ENCODE results near the gene CATSPERE. TPM values are rescaled to one million over a fixed set of nuclear protein-coding genes. Genes with fewer than 3 reads are reported as not detected.

The CATSPERE gene
- total RNA-seq, 1 donor from 2014 or later = 0.86 TPM

DNA sequence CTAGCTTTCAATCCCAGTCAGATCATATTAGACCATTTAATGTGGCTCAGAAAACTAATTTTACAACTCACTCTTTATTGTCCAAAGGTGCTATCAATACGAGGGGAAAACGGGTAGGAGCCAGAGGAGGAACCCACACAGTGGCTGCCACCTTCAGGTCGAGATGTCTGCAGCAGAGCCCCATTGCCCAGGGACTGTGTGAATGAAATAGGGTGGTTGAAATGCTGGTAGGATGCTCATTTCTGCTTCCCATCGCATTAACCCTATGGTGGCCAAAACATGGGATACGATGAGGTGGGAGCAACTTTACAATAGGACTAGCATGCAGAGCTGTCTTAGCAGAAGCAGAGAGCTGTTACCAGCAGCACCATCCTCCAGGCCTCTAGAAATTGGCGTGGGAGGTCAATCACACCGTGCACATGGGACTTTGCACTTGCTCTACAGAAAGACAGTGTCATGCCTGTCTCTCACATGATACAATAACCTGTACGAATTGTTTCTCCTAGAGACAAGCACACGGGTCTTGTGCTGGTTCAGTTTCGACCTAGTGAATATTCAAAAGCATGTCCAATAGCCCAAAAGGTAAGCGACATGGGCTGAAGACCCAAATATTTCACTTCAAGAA, 122.4 kb downstream of the CATSPERE start:
- H3K4me3 ChIP-seq = no peak overlapping the region
- H3K27ac ChIP-seq = no peak overlapping the region
- Mint-ChIP-seq H3K27ac (no peak overlapping the region), H3K36me3 (no peaks in the 10 kb centered on the region), H3K9me3 (peaks cover 2% of the 10 kb centered on the region), H3K27me3 (ENCODE audit: insufficient read depth, low read depth) (peaks cover 2% of the 10 kb centered on the region), H3K4me1 (peaks cover 5% of the 10 kb centered on the region), H3K4me3 (no peak overlapping the region)
- H3K36me3 ChIP-seq = no peaks in the 10 kb centered on the region
- no peaks in the 10 kb centered on the region for H4K20me1 ChIP-seq (ENCODE audit: low read depth)
- DNase-seq (ENCODE audit: low spot score) = no peak
- H3K9me3 ChIP-seq (ENCODE audit: low read depth) = no peaks in the 10 kb centered on the region
- TF ChIP-seq EZH2 (IDR thresholded peaks at IDR 0.05) (no peak), CTCF (IDR thresholded peaks at IDR 0.05) (no peak)
- H2AFZ ChIP-seq (replicated peaks) = no peak overlapping the region
- H3K9ac ChIP-seq = no peak overlapping the region
- no peaks in the 10 kb centered on the region for H3K79me2 ChIP-seq (ENCODE audit: low read depth)
- no peaks in the 10 kb centered on the region for H3K27me3 ChIP-seq
- no peaks in the 10 kb centered on the region for H3F3A ChIP-seq (ENCODE audit: low read depth)
- no peaks in the 10 kb centered on the region for H3K4me1 ChIP-seq
- H3K4me2 ChIP-seq = no peak overlapping the region

- H3K27ac Mint-ChIP-seq = no peak overlapping the region
- Histone ChIP-seq H3K36me3 (no peaks in the 10 kb centered on the region), H3F3A (ENCODE audit: low read depth) (no peaks in the 10 kb centered on the region), H3K27ac (no peak overlapping the region), H3K9me3 (ENCODE audit: low read depth) (peaks cover 6% of the 10 kb centered on the region), H3K4me1 (no peaks in the 10 kb centered on the region), H2AFZ (replicated peaks) (no peak overlapping the region), H3K79me2 (ENCODE audit: low read depth) (no peaks in the 10 kb centered on the region), H3K9ac (no peak overlapping the region), H3K27me3 (no peaks in the 10 kb centered on the region), H4K20me1 (ENCODE audit: low read depth) (no peaks in the 10 kb centered on the region), H3K4me3 (no peak overlapping the region), H3K4me2 (no peak overlapping the region)
- no peaks in the 10 kb centered on the region for H3K9me3 Mint-ChIP-seq
- H3K4me3 Mint-ChIP-seq = no peak overlapping the region
- peaks cover 4% of the 10 kb centered on the region for H3K27me3 Mint-ChIP-seq (ENCODE audit: insufficient read depth, low read depth)
- TF ChIP-seq CTCF (IDR thresholded peaks at IDR 0.05) = no peak
- no peak for TF ChIP-seq EZH2 (IDR thresholded peaks at IDR 0.05)
- TF ChIP-seq EZH2phosphoT487 (IDR thresholded peaks at IDR 0.05) = no peak
- H3K36me3 Mint-ChIP-seq = no peaks in the 10 kb centered on the region
- DNase-seq (ENCODE audit: low spot score) = no peak
- peaks cover 5% of the 10 kb centered on the region for H3K4me1 Mint-ChIP-seq
These were observed 124.8 kb downstream of the CATSPERE start for GRCh38 chr1:244585867-244586266.

- no peak overlapping the region for H3K27ac ChIP-seq
- no peak overlapping the region for H3K4me2 ChIP-seq
- no peaks in the 10 kb centered on the region for H3K36me3 Mint-ChIP-seq
- H3F3A ChIP-seq (ENCODE audit: low read depth) = no peaks in the 10 kb centered on the region
- no peak for DNase-seq (ENCODE audit: low spot score)
- no peaks in the 10 kb centered on the region for H3K4me1 ChIP-seq
- no peak overlapping the region for H3K9ac ChIP-seq
- peaks cover 2% of the 10 kb centered on the region for H3K27me3 Mint-ChIP-seq (ENCODE audit: insufficient read depth, low read depth)
- H3K27me3 ChIP-seq = no peaks in the 10 kb centered on the region
- peaks cover 5% of the 10 kb centered on the region for H3K4me1 Mint-ChIP-seq
- H3K9me3 ChIP-seq (ENCODE audit: low read depth) = peaks cover 12% of the 10 kb centered on the region
- H3K79me2 ChIP-seq (ENCODE audit: low read depth) = no peaks in the 10 kb centered on the region
- H2AFZ ChIP-seq (replicated peaks) = no peak overlapping the region
- no peak overlapping the region for H3K4me3 Mint-ChIP-seq
- no peaks in the 10 kb centered on the region for H4K20me1 ChIP-seq (ENCODE audit: low read depth)
- TF ChIP-seq EZH2phosphoT487 (IDR thresholded peaks at IDR 0.05) (no peak), EZH2 (IDR thresholded peaks at IDR 0.05) (no peak), CTCF (IDR thresholded peaks at IDR 0.05) (no peak)
- H3K9me3 Mint-ChIP-seq = peaks cover 4% of the 10 kb centered on the region
- no peaks in the 10 kb centered on the region for H3K36me3 ChIP-seq
- H3K4me3 ChIP-seq = no peak overlapping the region
- no peak overlapping the region for H3K27ac Mint-ChIP-seq
These were observed 129.6 kb downstream of the CATSPERE start for GRCh38 chr1:244590670-244591069.

Data from neural progenitor cell (in vitro differentiated cells).